KG1 (cell line): Measurements from ENCODE around the gene PDE8B.

Experiments used
- DNase-seq: peaks from one replicate; lab custom pipeline; 2025; lab: John Stamatoyannopoulos, UW

Gene PDE8B

GRCh38 chr5:77325921-77326541 is 115.6 kb downstream of the PDE8B start:
- DNase-seq: no peak

DNA sequence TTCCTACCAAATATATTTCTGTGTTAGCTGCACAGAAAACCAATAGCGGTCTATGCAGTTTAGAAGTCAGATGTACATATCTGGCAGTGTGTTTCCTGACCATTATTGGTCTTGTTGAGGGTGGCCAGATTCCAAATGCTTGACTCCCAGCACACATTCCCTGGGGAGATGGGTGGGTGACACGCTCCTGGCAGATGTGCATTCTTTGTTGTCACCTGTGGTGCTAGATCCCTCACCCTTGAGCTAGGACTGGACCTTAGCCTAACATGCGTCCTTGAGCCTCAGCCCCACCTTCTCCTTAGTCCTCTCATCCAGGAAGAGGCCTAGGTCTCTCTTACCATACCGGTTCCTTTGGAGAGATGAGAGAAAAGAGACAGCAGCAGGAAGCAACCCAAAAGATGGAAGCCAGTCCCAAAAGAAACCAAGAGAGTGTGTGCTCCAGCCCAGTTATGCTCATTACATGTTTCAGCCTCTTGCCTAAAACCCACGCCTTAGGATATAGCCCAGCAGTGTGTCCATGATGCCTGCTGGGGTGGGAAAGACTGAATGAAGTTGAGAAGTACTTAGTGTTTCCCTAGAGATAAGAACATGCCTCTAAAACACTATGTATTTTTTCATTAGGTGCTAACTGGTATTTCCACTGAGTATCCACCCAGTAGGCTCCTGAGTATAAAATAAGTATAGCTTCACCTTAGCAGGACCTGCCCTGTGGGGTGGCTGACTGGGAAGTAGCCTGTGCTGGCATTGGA is 116.7 kb downstream of the PDE8B start:
- DNase-seq: no peak

DNA sequence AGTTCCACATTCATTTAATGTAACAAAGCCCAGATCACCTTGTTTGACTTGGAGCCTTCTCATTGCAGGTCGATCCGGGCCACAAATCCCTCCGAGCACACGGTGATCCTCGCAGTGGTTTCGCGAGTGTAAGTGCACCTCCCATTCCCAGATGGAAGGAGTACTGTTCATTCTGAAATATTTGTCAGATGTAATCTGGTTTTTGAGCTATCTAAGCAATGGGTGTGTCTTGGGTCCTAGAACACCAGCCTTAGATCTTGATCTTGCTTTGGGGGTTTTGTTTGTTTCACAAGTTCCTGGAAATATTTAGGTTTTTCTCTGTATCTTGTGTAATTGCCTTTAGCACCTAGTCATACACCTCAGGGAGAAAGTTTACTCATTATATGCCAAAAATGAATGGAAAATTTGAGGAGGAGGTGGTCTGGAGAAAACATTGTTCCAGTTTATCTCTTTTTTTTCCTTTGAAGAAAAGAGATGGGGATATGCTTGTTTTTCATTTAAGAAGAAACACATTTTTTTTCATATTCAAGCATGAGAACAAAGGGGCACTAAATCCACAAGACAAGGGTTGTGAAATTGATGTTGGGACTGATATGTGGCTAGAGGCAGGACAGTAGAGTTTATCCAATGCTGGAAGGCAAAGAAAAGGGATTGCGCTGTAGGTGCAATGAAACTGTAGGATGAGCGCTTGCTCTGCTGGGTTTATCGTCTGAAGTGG is 118.6 kb downstream of the PDE8B start:
- DNase-seq: no peak

GRCh38 chr5:77329664-77330430 is 119.4 kb downstream of the PDE8B start:
- DNase-seq: no peak

DNA sequence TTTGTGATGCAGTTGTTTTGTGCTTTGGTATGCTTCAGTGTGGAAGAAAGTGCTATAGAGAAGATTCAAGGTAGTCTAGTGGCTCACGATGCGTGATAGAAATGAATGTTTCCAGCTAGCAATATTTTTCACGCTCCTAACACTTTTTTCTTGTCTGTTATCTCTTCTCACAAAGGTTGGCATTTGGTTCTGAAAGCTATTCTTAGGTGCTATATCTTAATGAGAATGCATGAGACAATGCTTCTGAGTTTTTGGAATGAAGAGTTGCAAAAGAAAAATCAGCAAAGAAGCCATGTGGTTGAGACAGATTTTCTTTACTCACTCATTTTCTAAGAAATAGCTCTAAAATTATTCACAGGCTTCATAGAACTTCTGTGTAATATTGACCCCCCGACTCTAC is 122.6 kb downstream of the PDE8B start:
- no peak for DNase-seq

- no peak for DNase-seq
These were observed 123.1 kb downstream of the PDE8B start for GRCh38 chr5:77333451-77334123.

- no peak for DNase-seq
These were observed 126.8 kb downstream of the PDE8B start for GRCh38 chr5:77337246-77337645.

- no peak for DNase-seq
These were observed 127.2 kb downstream of the PDE8B start for GRCh38 chr5:77337686-77338085.

- no peak for DNase-seq
These were observed 128.9 kb downstream of the PDE8B start for GRCh38 chr5:77339337-77339890.

DNA sequence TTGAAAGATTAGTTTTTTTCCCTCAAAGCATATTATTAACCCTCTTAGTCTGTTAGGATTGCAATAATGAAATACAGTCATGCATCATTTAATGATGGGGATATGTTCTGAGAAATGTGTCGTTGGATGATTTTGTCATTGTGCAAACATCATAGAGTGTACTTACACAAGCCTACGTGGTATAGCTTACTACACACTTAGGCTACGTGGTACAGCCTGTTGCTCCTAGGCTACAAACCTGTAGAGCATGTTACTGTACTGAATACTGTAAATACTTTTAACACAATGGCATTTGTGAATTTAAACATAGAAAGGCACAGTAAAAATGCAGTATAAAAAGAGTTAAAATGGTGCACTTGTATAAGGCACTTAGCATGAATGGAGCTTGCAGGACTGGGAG is 132.7 kb downstream of the PDE8B start:
- no peak for DNase-seq

DNA sequence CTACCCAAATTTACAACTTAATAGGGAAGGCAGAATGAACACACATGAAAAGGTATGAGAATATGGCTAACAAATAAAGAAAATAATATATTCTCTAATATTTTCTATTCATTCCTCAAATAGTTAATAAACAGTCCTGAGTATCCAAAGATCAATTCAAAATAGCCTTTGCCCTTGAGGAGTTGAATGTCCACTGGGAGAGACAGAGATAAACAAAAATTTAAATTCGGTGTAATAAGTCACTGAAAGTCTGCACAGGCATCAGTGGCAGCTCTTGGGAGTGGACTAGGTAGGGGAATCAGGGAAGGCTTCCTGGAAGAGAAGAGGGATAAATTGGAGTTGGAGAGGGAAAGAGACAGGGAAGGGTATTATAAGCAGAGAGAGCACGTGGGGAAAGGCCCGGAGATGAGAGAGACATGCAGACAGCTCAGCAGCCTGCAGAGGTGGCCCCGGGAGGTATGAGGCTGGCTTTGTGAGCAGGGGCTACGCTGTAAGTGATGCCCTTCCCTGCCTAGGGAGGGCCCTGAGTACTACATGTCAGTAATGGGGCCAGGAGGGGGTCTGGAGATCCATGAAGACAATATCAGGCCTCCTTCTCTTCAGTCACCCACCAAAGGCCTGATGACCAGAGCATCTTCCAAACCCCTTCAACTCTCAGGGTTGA is 137.1 kb downstream of the PDE8B start:
- DNase-seq: no peak

- DNase-seq: no peak
These were observed 142.8 kb downstream of the PDE8B start for GRCh38 chr5:77353251-77353650.

GRCh38 chr5:77354454-77354853 is 144.0 kb downstream of the PDE8B start:
- DNase-seq: no peak

DNA sequence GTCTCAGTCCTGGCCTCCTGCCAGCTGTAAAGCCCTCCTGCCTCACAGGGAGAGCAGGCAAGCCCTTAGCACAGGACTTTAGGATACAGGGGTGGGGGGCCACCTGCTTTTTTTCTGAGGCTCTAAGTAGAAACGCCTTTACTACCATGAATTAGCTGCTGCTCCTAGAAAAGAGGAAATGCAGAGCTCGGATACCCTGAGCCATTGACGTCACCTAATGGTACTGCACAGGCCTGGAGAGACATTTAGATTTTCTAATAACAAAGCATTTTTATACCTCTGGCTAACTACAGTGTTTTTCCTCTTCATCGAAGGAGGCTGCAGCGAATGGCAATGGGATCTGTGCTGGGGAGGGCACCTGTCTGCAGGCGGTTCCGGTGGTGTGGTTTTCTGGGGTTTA is 144.6 kb downstream of the PDE8B start:
- no peak for DNase-seq

- no peak for DNase-seq
These were observed 145.3 kb downstream of the PDE8B start for GRCh38 chr5:77355751-77356150.

DNA sequence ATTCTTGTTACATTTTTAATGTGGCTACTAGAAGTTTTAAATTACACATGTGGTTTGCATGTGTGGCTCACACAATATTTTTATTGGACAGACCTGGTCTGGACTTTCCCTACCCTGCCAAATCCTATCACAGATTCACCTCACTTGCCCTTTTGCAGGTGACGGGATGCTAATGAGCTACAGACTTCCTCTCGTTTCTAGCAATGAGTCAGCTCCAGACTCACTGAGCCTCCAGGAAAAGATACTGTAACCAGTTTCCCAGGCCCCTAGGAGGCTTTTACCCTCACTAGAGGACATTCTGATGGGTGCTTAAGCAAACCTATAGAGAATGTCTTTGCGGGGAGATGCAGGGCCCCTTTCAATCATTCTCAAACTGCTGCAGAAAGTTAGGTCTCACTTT is 146.3 kb downstream of the PDE8B start:
- no peak for DNase-seq

GRCh38 chr5:77358255-77359205 is 148.1 kb downstream of the PDE8B start:
- no peak for DNase-seq

- DNase-seq: no peak
These were observed 148.8 kb downstream of the PDE8B start for GRCh38 chr5:77359231-77359630.

- no peak for DNase-seq
These were observed 149.9 kb downstream of the PDE8B start for GRCh38 chr5:77360381-77360780.

- no peak for DNase-seq
These were observed 150.5 kb downstream of the PDE8B start for GRCh38 chr5:77360973-77361372.
